PC-9 (cell line): Measurements from ENCODE around the gene SPDYE17.
"Not testable (repeated sequence)": the region's sequence is repeated elsewhere in the genome, so short reads cannot be mapped to it uniquely, and the experiment has no call there.

ENCODE experiments used
- EZH2 ChIP-seq: fragments of 200-600 bp; sonication (generic); IDR thresholded peaks from 2 replicates; pipeline ENCODE4 v1.8.0; 2017; ENCODE audit warnings: antibody characterized with exemption, low read depth
- TF ChIP-seq, protein P1 (sequence below): fragments of 200-600 bp; sonication (generic); conservative IDR thresholded peaks from 2 replicates; pipeline ENCODE4 v1.6.1; 2017; ENCODE audit warnings: mixed run types, antibody characterized with exemption, mild to moderate bottlenecking, moderate library complexity

- TF ChIP-seq, protein P1, sequence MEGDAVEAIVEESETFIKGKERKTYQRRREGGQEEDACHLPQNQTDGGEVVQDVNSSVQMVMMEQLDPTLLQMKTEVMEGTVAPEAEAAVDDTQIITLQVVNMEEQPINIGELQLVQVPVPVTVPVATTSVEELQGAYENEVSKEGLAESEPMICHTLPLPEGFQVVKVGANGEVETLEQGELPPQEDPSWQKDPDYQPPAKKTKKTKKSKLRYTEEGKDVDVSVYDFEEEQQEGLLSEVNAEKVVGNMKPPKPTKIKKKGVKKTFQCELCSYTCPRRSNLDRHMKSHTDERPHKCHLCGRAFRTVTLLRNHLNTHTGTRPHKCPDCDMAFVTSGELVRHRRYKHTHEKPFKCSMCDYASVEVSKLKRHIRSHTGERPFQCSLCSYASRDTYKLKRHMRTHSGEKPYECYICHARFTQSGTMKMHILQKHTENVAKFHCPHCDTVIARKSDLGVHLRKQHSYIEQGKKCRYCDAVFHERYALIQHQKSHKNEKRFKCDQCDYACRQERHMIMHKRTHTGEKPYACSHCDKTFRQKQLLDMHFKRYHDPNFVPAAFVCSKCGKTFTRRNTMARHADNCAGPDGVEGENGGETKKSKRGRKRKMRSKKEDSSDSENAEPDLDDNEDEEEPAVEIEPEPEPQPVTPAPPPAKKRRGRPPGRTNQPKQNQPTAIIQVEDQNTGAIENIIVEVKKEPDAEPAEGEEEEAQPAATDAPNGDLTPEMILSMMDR, result not testable (repeated sequence)
- TF ChIP-seq EZH2, result not testable (repeated sequence)
Measured at GRCh38 chr7:77010074-77010680, 22.0 kb downstream of the SPDYE17 start.
